Activated gamma-delta T cell treated with Interleukin-2 at 50 U/mL for 16 hours (primary cell): ENCODE data around the gene CHCHD3.
"Not testable (repeated sequence)": the region's sequence is repeated elsewhere in the genome, so short reads cannot be mapped to it uniquely, and the experiment has no call there.

Experiments
- DNase-seq: peaks from one replicate; pipeline ENCODE4 v3.0.0-alpha.2; 2020

CHCHD3 gene

DNA sequence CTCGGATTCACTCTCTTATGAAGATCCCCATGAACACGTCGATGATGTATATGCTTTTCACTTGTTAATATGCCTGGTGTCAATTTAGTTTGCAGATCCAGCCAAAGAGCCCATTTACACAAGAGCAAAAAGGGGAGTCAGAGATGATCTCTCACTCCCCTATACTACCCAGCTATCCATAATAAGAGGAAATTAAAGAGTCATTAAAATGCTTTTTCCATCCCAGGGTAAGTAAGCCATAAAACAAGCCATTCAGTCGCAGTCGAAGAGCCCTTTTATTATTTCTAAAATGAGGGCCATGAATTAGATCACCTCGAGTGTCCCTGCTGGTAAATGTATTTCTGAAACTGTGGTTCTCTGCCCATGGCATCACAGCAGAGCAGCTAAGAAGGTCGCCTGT, 41.2 kb downstream of the CHCHD3 start:
- DNase-seq = no peak

DNA sequence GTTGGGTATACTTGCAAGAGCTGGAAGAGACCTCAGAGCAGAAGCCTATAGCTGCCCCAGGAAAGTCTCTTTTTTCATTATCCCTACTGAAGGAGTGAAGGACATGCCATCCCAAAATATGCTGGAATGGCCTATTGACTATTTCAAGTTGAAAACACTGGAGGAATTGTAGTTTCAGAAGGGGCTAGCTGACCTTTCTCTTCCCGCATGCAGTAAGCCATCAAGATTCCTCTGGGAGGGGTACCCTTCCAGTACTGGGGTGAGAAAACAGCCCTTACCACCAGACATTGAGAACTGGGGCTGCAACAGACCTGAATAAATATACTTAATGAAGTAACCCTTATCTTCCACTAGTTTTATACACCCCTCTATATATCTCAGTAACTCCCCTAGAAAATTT, 41.7 kb downstream of the CHCHD3 start:
- no peak for DNase-seq

DNA sequence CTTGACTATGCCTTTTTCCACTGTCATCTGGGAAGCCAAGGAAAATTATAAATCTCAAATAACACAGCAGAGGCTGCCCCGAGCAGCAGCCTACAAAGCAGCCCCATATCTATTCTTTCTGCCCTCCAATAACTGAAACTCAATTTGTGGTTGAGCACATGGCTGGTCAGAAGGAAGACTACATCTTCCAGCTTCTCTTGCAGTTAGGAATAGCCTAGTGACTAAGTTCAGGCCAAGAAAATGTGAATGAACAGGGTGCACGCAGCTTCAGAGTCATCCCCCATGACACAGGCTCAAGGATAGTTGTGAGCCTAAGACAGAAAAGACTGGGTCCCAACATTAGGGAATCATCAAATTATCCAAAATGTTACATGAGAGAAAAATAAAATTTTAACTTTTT, 42.3 kb downstream of the CHCHD3 start:
- no peak for DNase-seq

DNA sequence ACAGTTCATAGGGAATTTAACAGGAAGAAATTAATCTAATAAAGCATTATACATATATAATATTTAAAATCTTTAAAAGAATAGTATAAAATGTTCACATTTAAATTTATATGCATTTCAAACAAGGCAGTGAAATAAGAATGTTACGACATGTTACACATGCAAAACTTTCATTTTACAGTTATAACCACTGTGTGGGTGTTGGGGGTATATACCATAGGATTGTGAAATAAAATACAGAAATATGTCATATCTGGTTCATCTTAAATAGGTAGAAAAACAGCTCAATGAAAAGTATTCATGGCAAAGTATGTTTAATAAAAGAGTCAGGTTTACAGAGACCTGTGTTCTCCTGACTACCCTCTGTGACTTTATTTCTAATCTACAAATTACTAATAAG, 45.6 kb downstream of the CHCHD3 start:
- DNase-seq = no peak

DNA sequence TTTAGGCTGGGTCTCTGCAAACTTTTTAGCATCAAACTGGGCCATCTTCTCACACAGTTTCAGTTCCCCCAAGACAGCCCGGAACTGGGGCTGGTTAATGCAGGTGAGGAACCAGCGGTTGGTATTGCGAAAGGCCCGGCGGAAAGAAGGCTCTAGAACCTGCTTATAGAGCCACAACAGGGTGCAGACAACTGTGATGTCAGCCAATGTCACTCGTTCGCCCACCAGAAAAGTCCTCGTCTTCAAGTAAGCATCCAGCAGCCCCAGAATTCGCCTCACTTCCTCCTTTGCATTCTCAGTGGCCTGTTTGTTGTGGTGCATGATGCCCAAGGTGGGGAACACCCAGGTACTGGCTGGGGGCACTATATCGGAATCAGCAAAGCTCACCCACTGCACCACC, 46.6 kb downstream of the CHCHD3 start:
- not testable (repeated sequence) for DNase-seq

DNA sequence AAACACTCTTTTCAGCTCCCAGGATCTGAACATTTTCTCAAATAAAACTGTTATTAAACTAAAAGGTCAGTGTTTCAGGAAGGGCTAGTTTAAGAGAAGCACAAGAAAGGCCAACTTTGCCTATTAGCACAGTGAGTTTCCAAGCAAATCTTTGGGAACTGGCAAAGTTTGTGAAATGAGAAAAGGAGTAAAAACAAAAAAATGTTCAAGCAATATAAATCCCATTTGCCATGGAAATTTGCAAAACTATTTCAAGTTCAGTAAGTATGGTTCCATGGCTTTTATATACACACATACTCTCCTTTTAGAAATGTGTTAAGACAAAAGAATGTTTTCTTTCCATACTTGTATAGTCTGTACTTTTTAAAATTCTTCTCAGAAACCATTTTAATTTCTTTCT, 51.5 kb downstream of the CHCHD3 start:
- DNase-seq = no peak

DNA sequence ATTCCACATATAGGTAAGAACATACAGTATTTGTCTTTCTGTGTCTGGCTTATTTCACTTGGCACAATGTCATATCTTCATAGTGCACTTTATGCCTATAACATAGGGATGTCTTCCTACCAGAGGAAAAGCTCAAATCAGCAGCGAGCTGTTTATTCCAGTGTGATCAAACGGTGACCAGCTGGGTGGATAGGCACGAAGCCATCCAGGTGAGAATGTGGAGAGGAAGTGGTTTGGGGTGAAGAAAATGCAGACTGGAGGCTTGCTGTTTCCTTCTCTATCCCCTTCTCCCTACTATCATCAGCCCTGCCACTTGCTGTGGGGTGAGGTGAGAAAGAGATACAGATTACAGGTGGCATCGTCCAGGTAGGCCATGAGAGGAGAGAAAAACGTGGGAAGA, 52.4 kb downstream of the CHCHD3 start:
- no peak for DNase-seq

DNA sequence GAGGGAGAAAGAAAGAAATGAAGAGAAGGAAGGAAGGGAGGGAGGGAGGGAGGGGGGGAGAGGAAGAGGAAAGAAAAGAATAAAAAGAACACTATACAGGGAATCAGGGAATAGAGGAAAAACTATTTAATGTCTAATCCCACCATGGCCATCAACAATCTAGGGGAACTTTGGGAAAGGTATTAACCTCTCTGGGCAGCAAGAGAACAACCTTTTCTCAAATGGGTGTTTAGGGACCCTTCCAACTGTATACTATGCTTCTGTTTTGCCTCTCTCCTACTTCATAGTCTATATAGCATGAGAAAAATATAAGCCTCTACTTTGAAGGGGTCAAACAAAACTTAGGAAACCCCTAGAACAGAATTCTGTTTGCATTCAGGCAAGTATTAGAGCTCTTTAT, 54.5 kb downstream of the CHCHD3 start:
- DNase-seq = no peak

DNA sequence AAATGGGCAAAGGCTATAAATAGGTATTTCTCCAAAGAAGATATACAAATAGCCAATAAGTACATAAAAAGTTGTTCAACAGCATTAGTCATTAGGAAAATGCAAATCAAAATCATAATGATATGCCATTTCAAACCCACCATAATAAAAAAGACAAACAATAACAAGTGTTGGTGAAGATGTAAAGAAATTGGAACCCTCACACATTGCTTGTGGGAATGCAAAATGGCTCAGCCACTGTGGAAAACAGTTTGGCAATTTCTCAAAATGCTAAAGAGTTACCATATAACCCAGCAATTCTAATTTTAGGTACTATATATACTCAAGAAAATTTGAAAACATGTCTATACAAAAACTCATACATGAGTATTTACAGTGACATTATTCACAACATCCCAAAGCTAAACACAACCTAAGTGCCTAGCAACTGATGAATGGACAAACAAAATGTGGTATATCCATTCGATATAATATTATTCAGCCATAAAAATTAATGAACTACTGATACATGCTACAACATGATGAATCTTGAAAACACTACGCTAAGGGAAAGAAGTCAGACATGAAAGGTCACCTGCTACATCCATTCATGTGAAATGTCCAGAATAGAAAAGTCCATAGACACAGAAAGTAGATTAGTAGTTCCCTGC, 55.6 kb downstream of the CHCHD3 start:
- no peak for DNase-seq

DNA sequence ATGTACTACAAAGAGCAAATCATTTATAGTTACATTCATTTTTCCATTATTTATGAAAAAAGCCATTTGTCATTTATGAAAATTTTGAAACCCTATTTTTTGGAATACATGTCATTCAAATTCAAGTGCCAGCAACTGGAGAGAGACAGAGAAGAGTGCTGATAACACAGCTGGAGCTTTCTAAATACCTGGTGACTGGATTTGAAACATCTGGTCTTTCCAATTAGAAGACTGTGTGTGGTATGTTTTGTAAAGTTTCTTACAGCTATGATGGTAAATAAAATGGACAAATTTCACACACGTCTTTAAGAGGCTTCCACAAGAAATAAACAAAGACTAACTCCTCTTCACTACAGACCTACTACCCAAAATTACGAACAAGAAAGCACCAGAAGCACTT, 56.8 kb downstream of the CHCHD3 start:
- no peak for DNase-seq

DNA sequence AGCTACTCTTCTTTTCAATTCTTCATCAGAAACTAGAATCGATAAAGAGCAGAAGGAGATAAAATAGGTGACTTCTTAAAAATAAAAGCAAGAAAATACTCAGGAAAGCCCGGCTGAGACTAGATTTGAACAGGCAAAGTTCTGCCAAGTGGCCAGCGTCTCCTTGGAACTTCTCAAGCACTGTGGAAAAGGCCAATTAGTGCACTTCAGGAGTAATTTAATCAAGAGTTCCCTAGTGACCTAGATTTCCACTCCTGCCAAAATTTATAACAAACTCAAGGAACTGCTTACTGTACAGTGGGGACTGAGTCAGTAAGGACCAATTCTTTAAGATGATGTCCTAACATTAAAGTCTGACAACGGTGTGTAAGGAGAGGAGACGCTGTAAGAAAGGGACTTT, 57.3 kb downstream of the CHCHD3 start:
- DNase-seq = no peak

DNA sequence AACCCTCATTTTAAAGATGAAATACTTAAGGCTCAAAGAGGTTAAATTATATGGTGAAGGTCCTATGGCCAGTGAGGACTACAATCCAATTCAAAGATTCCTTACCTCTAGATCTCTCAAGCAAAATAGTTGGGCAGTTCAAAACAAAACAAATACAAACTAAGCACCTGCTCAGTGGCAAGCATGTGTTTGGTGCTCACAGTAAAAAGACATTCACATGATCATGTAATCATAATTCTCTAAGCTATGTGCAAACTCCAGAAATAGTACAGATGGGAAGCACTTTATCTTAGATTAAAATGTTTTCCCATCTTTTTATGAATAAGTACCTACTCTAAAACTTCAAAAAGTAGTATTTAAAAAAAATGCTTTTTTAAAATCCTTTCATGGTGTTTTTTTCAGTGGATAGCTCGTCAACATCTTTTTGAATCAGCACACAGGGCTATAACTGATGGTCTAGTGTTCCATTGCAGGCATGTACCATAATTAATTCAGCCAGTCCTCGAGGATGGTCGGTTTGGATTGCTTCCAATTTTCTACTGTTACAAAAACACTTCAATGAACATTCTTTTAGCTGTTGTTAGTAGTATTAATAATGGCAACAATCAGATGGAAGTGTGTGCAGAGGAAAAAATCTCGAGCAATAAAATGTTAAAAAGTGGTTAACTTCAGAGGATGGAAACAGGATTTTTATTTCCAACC, 58.4 kb downstream of the CHCHD3 start:
- no peak for DNase-seq

DNA sequence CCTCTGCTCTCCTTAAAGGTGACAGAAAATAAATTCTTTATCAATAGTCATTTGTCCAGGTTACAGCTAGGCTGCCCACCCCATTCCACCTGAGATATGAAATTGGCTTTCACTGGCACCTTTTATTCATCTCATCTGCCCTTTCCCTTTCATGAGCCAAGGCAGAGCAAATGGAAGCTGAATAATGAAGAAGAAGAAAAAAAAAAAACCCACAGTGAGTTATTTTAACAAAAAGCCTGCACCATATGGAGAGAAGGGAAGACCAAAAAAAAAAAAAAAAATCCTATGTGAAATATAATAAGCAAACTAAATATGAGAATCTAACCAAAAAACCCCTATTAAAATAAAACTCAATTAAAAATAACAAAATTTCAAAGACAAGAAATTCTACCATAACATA, 59.2 kb downstream of the CHCHD3 start:
- no peak for DNase-seq

DNA sequence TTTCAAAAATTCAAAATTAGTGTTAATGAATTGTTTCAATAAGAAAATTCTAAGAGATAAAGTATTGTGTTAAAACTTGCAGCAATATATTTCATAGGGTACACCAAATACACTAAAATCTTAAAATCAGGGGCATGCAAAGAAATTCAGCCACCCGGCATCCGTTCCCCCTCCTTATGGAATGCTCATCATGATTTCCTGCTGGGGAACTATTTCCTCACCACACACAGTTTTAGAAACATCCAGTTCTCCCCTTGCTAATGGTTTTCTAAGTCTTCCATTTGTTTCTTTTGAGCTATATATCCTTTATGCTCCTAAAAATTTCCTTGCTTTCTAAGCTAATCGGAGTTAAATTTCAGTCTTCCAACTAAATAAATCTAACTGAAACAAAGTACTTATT, 60.7 kb downstream of the CHCHD3 start:
- no peak for DNase-seq

DNA sequence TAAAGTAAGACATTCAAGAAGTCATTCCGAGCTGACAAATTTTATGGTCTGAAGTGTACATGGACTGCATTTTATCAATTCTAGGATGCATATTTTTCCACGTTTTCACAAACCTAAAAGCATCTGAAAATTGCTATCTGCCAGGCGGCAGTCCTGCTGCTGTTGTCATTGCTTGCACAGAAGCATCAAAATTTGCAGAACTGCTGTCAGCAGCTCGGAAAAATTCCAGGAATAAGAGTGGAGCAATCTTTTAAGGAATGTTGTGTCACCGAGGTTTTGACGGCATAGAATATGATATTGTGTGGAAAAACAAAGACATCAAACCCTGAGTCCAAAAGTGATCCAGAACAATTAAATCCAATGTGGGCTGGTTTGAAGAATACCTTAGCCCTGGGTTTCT, 61.4 kb downstream of the CHCHD3 start:
- DNase-seq = no peak

DNA sequence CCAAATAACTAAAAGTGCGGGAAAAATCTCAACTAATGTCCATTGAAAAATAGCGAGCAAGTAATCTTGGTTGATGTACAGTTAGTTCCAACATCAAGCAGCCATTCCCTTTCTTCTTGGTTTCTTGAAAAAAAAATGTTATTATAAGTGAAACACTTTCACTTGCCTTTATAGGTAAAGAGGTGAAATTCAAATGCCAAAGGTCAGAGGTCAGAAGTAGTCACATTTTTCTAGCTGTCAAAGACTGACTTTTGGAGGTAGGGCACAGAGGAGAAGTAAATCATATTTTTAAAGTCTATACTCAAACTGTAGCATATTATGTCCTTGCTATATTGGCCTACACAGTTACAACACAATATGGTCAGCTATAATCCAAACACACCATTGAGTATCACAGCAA, 62.3 kb downstream of the CHCHD3 start:
- DNase-seq = no peak

DNA sequence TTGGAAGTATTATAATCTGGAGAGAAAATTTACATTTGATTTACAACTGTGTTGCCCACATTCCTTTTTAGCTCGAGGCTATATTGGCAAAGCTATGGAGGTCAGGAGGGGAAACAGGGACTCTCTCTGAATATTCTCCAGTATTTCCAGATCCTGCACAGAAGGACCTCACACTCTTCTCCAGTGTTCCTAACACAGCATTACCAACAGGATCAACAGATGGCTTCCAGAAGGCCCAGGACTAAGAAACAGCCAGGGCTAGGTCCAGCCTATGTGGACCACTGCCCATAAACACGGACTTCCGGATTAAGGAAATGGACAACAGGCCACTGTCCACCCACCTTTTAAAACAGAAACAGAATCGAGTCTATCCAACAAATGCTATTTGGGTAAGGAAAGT, 65.3 kb downstream of the CHCHD3 start:
- DNase-seq = no peak

DNA sequence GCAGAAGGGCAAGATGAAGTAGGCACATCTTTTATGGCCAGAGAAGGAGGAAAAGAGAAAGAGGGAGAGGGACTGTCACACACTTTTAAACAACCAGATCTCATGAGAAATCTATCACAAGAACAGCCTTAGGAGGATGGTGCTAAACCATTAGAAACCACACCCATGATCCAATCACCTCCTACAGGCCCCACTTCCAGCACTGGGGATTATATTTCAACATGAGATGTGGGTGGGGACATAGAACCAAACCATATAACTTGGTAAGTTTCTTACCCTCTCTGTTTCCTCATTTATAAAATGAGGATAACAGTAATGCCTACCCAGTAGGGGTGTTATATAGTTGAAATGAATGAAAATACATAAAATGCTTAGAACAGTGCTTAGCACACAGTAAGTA, 66.0 kb downstream of the CHCHD3 start:
- DNase-seq = no peak

DNA sequence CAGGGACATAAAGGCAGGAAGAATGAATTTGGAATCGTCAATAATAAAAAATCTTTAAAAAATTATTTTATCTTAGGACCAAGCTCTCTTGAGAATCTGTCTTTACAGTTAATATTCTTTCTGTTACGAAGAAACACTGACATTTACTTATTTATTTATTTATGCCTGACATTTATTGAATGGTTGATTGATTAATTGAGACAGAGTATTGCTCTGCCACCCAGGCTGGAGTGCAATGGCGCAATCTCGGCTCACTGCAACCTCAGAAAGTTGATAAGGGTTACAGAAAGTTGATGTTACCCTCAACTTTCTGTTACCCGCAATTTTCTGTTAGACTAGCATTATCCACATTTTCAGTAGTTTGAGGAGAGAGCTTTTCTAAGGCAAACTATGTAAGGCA, 70.1 kb downstream of the CHCHD3 start:
- DNase-seq = no peak

DNA sequence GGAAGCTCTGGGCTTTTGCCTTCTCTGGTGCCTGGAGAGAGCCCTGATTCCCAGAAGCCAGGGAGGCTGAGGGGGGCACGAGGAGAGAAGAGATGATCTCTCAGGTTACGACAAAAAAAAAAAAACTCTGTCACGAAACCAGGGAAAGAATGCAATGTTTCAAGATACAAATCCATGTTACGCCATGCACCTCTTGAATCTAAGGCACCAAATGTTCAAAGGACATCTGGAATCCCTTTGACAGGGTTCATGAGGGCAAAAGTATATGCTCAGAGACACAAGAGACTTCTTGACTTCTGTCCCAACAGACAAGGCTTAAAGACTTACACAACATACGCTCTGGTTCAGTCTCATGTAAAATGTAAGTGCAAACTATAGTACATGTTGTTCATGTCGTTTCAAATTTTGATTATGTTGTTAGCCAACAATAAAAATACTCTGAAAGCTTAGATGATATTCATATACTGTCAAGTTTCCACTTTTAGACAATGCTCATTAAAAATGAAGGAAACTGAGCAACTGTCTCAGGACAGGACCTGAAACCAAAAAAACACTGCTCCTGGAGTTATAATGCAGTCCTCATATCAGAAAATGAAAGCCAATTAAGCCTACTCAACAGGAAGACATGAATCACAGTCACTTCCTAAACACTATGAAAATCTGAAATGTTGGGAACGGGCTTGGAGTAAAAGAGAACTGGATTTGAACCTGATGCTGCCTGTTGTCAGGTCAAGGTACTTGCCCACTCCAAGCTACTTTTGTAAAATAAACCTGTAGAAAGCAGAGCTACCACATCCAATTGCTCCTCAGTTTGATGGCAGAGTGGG, 72.3 kb downstream of the CHCHD3 start:
- DNase-seq = no peak

DNA sequence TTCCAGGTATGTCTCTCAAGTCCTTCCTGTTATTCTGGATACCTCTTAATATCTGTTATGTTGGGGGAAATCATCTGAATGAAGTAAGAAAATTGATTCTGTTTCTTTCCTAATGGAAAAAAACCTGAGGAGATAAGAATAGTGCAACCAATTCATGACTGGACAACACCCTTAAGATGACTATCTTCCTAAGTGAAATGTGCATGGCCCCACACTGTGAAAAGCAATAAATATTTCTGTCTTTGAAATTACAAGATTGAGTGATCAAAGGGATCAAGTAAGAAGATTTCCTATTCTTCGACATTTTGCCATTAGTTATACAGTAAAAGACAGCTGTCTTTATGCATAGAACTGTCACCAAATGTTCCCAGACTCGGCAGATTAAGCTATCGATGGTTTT, 73.9 kb downstream of the CHCHD3 start:
- DNase-seq = no peak

DNA sequence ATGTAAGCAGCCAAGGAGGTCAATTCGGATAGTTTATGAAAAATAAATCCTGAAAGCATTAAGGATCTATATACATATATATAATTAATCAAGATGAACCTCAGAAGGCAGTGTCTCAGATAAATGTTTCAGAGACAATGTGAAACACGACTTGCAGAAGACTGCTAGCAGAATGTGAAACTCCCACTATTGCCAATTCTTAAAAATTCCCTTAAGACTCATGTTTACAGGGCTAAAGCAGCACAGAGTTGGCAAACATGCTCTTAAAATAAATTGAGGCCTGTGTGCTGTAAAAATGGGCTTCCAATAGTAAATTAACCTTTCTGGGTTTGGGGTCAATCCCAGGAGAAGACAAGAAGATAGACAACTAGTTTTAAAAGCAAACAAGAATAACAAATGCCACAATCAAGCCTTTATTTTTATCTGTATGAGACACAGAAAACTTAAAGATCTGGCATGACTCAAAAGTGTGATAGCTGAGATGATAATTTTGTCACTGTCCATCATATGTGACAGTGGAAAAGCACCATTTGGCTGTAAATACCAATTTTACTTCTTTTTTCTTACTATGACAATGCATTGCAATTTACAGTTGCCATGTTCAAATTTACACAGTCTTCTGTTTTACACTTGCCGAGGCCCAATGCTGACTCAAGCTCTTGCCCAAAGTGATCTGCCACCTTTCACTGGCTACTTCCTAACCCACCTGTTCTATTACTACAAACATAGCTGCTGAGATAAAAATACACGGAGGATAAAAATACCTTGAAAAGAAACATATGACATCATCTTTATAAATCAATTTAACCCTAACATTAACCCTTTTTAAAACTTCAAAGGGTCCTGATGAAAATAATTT, 78.6 kb downstream of the CHCHD3 start:
- DNase-seq = no peak

DNA sequence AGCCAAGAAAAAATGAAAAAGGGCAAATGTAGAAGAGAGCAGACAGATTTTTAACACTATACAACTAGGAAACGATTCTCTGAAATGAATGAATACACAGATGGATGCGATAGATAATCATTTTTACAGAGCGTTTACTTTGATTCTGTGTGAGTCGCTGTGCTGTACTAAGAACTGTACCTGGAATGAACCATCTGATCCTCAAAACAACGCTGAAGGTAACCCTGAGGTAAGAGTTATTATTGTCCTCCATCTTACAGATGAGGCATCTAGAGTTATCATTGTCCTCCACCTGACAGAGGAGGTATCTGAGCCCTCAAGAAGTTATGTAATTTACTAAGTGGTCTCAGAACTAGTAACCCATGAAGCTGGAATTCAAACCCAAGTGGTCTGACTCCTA, 80.2 kb downstream of the CHCHD3 start:
- no peak for DNase-seq
